Tongue (tissue), 2 donors: Measurements from ENCODE around the gene SELENOO. TPM values are rescaled to one million over a fixed set of nuclear protein-coding genes. Genes with fewer than 3 reads are reported as not detected.

Experiments
- DNase-seq: peaks from one replicate; pipeline ENCODE4 v3.0.0-alpha.2; 2015
- total RNA-seq: library from RNA; depleted of rRNA; stranded (reverse); fragments of >200 nt; gene quantifications from one replicate; pipeline ENCODE4 v1.2.3, GENCODE V29; 2014

The SELENOO gene
- total RNA-seq, 1 donor from 2014 or later, result 15.0 TPM

- DNase-seq, result peak; percentile 64
Measured at GRCh38 chr22:50184004-50184901, 16.6 kb upstream of the SELENOO start.

- DNase-seq, result no peak
Measured at GRCh38 chr22:50184902-50185374, 15.9 kb upstream of the SELENOO start.

DNA sequence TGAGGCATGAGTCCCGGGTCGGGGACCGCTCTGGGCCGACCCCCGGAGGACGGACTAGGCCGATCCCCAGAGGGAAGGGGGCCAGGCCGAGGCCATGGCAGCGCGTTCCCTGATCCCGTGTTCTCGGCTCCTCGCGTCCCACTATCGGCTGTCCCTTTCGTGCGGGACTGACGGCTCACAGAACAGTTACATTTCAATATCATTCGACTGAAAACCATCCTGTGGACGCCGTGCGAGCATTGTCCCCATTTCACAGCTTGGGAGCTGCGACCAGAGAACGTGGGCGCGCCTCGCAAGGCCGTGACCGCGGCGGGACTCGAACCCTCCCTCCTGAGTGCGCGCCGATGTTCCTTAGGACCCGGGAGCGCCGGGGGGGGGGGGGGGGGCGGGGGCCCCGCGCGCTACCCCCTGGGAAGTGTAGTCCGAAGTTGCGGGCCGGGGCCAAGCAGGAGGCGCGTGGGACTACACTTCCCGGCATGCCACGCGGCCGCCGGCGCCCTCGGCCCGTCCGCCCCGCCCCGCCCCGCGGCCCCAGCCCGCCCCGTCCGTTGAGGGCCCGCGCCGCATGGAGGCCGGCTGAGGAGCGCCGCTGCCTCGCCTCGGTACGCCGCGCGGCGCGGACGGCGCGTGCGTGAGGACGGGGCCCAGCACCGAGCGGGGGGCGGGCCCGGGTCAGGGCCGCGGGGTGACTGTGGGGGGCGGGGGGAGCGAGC is 15.3 kb upstream of the SELENOO start, which contains the start of gene TRABD:
TRABD (plus strand) TSS at position 539 of the 713 bp plus-strand sequence. CDS start 7,148 bp downstream, outside the sequence.
- DNase-seq, result peak; percentile 96

DNA sequence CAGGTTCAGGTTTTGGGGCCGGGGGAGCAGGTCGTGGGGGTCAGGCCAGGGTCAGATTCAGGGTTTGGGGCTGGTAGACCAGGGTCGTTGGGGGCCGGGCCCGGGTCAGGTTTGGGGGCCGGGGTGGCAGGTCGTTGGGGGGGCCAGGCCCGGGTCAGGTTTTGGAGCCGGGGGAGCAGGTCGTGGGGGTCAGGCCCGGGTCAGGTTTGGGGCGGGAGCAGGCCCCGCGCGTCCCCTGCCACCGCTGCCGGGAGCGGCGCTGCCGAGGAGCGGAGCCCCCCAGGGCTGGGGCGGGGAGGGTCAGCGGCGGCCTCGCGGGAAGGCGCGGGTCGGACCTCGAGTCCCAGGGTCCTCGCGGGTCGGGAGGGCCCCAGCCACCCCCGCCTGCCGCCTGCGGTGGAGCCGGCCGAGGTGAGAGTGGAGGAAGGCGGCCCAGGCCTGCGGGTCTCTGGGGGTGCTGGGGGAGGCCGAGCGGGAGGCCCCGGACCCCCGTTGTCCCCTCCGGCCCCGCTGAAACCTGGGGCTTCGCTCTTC is 14.6 kb upstream of the SELENOO start:
- no peak for DNase-seq

DNA sequence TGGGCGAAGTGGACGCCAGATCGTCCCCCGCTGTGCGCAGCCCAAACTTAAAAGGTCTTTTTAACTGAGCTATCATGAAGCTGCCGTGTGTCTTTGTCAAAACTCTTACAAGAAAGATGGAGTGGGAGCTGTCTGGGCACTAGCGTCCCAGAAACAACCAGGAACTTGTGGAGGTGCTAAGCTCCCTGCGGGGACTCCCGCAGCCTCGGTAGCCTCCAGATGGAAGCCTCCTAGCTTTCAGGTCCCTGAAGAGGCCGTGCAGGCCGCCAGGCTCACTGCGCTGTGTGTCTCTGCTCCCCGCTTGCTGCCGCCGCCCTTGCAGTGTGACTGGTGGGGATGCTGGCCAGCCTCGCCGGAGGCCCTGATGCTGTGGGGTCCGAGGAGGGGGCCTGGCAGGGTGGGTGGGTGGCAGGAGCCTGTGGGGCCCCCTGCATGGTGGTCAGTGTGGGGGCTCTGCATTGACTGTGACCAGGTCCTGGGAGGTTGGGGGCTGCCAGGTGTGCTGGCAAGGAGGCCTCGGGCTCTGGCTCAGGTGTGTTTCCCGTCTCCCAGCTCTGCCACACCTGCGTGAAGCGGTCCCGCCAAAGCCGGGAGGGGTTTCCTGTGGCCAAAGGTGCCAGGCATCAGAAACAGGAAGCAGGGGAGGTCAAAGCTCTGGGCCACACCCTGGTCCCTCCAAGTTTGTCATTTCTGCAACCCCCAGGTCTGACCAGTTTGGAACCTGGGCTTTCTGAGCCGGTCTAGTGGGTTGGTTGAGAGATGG is 13.9 kb upstream of the SELENOO start:
- no peak for DNase-seq

DNA sequence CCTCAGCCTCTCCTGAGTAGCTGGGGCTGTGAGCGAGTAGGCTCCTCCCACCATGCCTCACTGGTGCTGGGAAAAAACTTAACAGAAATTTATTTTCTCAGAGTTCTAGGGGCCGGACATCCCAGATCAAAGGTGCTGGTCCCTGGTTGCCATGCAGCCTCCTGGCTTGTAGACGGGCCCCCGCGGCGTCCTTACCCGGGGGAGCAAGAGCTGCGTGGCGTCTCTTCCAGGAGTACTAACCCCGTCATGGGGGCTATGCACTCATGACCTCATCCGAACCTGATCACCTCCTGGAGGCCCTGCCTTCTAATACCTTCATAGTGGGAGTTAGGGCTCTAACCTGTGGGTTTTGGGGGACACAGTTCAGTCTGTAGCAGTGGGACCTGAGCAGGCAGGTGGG is 12.5 kb upstream of the SELENOO start:
- DNase-seq, result no peak

DNA sequence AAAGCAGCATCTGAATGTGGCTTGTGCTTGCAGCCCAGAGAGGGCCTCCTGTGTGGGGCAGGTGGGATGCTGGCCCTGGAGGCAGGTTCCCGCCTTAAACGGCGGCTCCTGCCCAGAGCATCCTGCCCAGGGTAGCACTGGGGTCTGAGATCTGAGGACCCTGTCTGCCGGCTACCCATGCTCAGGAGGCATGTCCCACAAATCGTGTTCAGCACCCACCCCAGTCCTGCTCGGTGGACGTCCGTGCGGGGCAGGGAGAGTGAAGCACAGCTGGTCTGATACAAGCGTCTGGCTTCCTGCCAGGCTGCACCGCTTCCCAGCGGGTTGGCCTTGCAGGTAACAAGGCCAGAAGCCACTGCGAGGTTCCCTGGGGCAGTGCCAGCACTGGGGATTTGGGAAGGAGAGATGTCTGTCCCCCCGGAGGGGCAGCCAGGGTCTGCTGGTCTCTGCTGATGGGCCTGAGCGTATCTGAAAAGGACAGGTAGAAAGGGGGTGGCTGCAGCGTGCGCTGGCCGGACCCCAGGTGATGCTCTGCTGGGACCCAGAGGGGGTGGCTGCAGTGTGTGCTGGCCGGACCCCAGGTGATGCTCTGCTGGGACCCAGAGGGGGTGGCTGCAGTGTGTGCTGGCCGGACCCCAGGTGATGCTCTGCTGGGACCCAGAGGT is 11.5 kb upstream of the SELENOO start:
- no peak for DNase-seq

- DNase-seq, result peak; percentile 82
Measured at GRCh38 chr22:50189849-50190181, 11.0 kb upstream of the SELENOO start.

- peak; percentile 91 for DNase-seq
Measured at GRCh38 chr22:50190182-50190940, 10.4 kb upstream of the SELENOO start.

DNA sequence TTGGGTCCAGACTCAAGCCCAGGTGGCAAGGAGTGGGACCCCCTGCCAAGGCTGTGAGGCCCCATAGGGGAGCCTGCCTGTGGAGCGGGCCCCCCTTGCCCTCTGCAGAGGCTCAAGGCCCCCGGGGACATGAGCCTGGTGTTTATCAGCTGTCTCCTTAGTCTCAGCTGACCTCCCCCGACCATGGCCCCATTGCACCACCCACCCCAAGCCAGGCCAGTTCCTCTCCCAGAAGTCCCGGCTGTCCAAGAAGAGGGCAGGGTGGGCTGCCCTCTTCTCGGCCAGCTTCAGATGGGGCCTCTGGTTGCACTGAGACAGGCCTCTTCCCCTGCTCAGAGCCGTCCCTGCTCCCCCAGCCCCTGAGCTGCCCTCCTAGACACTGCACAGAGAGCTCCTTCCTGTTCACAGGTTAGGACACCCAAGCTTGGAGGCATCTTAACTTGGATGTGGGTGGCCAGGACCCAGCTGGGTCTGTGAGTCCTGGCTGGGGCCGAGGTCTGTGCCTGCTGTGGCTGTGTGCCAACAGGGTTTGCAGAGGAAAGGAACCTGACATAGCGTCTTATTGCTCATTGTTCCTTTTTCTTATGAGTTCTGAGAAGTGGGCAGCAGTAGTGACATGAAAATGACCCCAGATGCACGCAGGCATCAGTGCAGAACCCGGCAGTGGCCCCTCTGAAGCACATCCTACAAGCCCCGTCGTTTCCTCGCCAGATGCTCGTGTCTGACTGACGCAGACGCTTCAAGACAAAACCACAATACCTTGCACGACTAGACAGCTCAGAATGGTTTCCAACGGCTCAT is 9.7 kb upstream of the SELENOO start:
- DNase-seq, result peak; percentile 38

DNA sequence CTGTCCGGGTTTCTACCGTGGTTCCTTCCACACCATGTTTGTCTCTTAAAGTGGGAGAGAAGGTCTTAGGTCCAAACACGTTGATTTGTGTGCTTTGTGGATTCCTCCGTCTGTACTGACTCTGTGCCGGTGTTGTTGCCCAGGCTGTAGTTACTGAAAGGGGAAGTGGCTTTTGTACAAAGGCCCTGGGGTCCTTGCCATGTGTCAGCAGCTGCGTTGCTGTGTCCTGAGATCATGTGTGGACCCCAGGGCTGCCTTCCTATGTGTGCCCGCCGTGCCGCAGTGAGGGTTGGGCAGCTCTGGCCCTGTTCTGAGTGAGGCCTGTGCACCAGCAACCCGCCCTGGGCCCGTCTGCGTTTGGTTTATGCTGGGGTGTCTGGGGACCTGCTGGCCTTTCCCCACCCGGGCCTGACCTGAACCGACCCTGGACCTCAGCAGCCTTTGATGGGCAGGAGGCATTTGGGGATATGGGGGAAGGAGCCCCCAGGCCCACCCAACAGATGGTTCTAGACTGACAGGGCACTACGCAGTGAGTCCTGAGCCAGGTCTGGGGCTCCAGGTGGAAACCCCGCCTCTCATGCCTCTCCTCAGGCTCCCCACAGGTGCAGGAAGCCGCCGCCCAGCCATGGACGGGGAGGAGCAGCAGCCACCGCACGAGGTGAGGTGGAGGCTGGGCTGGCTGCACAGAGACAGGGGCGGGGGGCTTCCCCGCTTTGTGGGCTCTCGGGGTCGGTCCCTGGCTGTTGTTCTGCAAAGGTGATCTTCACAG is 8.2 kb upstream of the SELENOO start:
- DNase-seq, result no peak

DNA sequence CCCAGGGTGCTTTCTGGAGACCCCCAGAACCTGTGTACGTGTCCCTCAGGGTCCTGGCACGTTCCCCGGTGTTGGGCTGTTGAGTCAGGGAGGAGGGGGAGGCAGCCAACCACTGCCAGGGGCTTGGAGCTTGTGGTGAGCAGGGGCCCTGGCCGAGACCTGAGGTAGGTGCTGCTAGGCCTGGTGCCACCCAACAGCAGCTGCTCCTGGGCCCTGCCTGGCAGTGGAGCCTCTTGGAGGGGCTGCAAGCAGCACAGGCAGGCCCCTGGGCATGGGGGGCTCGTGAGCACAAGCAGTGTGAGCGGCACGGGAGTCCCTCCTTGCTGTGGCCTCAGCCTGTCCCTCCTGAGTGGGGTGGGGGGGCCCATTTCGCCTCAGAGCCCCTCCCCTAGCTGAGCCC is 7.2 kb upstream of the SELENOO start:
- DNase-seq, result no peak

DNA sequence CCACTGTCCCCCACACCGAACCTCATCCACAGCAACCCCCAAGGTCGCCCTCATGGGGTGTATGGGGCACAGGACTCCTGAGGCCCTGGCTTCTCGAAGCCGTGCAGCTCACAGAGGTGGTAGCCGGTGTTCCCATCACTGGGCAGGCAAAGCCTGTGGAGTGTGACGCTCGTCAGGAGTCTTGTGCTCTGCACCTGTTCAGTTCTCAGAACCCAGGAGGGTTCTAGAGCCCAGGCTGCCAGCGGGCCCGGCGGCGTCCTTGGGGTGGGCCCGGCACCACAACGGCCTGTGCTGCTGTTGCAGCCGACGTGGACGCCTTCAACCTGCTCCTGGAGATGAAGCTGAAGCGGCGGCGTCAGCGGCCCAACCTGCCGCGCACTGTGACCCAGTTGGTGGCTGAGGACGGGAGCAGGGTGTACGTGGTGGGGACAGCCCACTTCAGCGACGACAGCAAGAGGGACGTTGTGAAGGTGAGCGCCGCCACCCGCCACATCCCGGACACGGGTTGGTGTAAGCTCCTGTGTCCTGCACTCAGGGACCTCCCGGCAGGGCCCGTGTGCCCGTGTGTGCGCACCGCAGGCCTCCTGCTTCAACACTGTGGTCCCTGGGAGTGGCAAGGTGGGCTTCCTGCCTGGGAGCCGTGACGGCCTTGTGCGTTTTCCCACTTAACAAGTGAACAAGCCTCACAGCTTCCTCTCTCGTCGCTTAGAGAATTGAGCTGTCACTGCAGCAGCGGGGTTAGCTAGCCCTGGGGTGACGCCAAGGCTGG is 6.6 kb upstream of the SELENOO start:
- DNase-seq, result no peak

- no peak for DNase-seq
Measured at GRCh38 chr22:50196256-50196655, 4.6 kb upstream of the SELENOO start.

DNA sequence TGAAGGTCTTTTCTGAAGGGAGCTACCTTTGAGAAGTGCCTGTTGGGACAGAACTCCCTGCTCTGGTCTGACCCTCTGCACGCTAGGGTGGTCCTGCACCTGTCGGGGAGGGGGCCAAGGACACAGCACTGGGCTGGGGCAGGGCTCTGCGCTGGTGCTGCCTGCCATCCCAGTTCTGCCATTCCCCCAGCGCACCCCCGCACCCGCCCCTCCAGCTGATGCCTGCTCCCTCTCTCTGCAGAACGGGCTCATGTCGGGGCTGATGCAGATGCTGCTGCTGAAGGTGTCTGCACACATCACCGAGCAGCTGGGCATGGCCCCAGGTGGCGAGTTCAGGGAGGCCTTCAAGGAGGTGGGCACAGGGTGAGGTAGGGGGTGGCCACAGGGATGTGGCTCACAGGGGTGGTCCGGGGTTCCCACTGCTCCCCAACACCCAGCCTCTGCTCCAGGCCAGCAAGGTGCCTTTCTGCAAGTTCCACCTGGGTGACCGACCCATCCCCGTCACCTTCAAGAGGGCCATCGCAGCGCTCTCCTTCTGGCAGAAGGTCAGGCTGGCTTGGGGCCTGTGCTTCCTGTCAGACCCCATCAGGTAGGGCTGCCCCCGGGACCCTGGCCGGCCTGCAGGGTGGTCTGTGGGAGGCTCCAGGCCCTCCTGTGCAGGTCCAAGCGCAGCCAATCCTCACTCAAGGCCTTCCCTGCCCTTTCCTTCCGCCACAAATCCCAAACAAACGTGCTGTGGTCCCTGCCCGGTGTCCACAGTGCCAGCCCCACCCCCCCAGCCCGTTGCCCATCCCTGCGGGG is 3.6 kb upstream of the SELENOO start:
- DNase-seq, result no peak

- no peak for DNase-seq
Measured at GRCh38 chr22:50197856-50198623, 2.8 kb upstream of the SELENOO start.

DNA sequence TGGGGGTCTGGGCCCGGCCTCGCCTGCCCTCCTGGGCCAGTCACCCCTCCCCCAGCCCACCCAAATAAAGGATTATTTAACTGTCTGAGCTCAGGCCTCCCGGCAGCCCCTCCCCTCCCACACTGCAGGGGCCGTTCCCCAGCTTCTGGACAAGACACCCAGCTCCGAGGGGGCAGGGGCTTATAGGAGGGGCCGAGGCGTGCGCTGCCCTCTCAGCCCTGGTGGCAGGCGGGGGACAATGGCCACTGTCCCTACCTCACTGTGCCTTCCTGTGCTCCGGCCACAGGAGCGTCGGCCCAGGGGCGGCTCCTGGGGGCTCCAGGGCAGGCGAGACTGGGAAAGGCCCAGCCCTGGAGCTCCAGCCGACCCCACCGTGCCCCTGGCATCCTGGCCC is 2.2 kb upstream of the SELENOO start:
- DNase-seq, result no peak
